Fibroblast of lung (primary cell): ENCODE data around the gene FIBP.

Source experiments
- EZH2 ChIP-seq: IDR thresholded peaks from 2 replicates; pipeline ENCODE4 v1.5.1; 2012; ENCODE audit warnings: low read length, control low read depth, mild to moderate bottlenecking; ENCODE audit errors: missing control alignments
- TF ChIP-seq, protein P1 (sequence below), 2 donors: IDR thresholded peaks in 1 of 2; conservative IDR thresholded peaks in 1 of 2; 1 replicate in 1 of 2; 2 replicates in 1 of 2; pipeline ENCODE4 v1.5.1; 2011 to 2012; ENCODE audit warnings: low read length in 2 of 2, control low read depth in 1 of 2, inconsistent platforms in 1 of 2, low read depth in 1 of 2, mild to moderate bottlenecking in 1 of 2

- no peak for TF ChIP-seq EZH2
- TF ChIP-seq, protein P1, sequence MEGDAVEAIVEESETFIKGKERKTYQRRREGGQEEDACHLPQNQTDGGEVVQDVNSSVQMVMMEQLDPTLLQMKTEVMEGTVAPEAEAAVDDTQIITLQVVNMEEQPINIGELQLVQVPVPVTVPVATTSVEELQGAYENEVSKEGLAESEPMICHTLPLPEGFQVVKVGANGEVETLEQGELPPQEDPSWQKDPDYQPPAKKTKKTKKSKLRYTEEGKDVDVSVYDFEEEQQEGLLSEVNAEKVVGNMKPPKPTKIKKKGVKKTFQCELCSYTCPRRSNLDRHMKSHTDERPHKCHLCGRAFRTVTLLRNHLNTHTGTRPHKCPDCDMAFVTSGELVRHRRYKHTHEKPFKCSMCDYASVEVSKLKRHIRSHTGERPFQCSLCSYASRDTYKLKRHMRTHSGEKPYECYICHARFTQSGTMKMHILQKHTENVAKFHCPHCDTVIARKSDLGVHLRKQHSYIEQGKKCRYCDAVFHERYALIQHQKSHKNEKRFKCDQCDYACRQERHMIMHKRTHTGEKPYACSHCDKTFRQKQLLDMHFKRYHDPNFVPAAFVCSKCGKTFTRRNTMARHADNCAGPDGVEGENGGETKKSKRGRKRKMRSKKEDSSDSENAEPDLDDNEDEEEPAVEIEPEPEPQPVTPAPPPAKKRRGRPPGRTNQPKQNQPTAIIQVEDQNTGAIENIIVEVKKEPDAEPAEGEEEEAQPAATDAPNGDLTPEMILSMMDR (conservative IDR thresholded peaks at IDR 0.05 in 1 of 2, IDR thresholded peaks at IDR 0.05 in 1 of 2; ENCODE audit: low read depth in 1 of 2, low read length in 2 of 2), result no peak
Measured at GRCh38 chr11:65897020-65897471, 8.8 kb upstream of the FIBP start.
